Stimulated activated CD4-positive, alpha-beta T cell treated with anti-CD3 and anti-CD28 coated beads, TNF-alpha, amount 100 ng/mL, for 1 hour (primary cell): ENCODE data around the gene IGSF21.
"Not testable (repeated sequence)": the region's sequence is repeated elsewhere in the genome, so short reads cannot be mapped to it uniquely, and the experiment has no call there.

Experiments
- DNase-seq, 3 donors: peaks; one replicate each; pipeline ENCODE4 v3.0.0-alpha.2; 2020; ENCODE audit warnings: low read depth in 3 of 3, low spot score in 1 of 3

The IGSF21 gene

DNA sequence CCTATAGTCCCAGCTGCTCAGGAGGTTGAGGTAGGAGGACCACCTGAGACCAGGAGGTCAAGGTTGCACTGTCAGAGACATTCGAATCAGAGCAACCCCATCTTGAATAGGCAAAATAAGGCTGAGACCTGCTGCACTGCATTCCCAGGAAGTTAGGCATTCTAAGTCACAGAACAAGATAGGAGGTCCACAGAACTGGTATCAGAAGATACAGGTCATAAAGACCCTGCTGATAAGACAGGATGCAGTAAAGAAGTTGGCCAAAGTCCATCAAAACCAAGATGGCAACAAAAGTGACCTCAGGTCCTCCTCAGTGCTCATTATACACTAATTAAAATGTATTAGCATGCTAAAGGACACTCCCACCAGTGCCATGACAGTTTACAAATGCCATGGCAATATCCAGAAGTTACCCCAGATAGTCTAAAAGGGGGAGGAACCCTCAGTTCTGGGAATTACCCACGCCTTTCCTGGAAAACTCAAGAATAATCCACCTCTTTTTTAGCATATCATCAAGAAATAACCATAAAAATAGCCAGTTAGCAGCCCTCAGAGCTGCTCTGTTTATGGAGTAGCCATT lies 307.9 kb downstream of the IGSF21 start:
- no peak for DNase-seq

DNA sequence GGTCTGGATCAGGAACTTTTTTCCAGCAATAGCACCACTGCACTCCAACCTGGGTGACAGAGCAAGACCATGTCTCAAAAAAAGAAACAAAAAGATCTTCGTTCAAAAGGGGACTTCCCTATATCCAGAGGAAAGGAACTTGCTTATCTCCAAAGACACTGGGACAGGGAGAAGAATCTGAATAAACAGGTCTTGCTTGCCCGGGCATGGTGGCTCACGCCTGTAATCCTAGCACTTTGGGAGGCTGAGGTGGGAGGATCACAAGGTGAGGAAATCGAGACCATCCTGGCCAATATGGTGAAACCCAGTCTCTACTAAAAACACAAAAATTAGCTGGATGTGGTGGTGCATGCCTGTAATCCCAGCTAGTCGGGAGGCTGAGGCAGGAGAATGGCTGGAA lies 308.5 kb downstream of the IGSF21 start:
- DNase-seq = not testable (repeated sequence)

DNA sequence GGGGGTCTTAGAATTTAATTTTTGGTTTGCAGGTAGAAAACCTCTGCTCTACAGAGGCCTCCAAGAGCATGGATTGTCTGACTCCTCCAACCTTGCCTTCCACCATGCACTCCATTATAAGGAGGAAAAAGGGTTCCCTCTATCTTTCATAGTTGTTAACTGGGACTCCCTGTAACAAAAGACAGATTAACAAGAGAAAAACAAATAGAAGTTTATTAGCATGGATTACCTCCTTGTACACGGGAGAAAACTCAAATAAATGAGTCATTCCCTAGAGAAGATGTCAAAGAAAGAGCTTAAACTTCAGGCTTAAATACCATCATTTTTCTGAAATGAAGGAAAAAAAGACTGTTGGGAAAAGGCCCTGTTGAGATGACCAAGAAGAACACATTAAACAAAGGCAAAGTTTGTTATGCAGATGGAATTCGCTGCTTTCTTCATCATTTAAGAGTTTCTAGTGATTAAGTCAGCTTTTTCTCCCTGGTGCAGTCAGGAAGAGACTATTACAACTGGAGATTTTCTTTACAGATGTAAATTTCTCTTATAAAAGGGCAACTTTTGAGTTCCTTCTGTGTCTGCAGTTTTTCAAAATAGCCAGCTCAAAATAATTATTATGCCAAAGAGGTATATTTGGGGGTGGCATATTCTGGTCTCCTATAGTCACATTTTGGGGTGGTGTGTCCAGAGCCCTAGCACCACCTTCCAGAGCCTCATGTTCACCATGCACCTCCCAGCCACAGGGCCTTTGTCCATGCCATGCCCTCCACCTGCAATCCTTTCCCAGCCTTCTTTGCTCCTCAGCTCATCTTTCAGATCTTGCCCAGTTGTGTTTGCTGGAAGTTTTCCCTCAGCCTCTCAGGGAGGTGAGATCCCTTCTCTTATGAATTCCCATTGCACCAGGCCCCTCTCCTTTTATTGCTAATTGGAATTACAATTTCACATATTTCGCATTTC lies 310.0 kb downstream of the IGSF21 start:
- no peak for DNase-seq

DNA sequence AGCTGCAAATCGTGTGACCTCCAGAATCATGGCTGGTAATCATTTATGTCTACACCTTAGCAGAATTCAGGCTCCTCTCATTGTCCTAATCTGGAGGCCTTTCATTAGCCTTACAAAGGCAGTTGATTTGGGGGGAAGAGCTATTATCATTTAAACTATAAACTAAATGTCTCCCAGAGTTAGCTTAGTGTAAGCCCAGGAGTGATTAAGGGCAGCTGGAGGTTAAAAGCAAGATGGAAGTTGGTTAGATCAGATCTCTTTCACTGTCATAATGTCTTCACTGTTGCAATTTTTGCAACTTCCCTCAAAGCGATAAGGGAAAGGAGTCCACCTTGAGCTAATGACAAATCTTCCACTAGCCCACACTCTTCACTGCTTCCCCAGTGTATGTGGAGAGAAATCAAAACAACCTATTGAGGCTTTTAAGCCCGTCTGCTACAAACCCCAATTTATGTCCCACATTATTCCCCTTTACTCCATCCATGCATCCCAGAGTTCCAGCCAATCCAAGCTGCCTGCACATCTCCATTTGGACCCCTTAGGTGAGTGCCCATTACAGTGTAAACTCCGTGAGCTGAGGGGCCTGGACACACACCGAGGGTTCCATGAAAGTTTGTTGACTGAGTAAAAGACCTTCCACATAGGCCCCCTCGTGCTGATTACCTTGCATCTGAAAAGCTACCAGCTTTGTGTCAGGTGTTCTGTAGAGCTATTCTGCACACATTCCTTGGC lies 311.7 kb downstream of the IGSF21 start:
- DNase-seq = no peak

DNA sequence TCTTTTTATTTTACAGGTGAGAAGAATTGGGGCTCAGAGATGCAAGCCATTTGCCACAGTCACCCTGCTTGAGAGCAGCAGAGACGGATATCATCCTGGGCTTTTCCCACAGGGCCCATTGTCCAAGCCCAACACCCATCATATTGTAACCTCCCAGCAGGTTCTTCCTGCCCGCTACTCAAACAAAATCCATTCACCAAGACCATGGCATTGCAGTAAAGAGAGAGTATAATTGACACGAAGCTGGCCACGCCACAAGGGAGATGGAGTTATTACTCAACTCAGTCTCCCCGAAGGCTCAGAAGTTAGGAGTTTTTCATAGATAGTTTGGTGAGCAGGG lies 312.2 kb downstream of the IGSF21 start:
- DNase-seq = no peak

DNA sequence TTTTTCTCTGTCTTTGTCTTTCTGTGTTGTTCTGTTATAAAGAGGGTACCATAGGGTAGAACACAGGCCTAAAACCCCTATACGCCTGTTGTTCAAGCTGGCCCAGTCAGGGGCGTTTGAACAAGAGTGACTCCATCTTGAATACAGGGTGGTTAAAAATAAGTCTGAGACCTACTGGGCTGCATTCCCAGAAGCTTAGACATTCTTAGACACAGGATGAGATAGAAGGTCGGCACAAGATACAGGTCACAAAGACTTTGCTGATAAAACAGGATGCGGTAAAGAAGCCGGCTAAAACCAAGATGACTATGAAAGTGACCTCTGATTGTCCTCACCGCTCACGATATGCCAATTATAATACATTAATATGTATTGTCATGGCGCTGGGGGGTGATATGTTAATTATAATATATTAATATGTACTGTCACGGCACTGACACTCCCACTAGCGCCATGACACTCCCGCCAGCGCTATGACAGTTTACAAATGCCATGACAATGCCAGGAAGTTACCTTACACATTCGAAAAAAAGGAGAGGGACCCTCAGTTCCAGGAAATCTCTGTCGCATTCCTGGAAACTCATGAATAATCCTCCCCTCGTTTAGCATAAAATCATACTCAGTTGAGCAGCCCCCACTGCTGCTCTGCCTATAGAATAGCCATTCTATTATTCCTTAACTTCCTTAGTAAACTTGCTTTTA lies 314.6 kb downstream of the IGSF21 start:
- DNase-seq = no peak

DNA sequence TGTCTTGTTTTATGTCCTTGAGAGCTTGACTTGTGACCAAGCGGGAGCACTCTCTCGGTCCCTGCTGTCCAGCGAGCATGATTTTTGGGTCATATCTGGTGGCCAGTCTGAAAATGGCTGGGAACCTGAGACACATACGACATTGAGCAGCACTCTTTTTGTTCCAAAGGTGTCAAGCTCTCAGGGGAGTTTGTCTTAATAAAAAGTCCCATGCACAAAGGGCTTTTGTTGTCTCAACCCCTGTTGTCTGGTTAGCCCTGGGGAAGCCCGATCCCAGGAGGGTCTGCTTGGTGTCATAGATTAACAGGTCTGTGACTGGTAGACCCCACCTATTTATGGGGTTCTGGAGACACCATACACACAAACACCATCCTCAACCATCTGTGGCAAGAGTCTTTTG lies 315.4 kb downstream of the IGSF21 start:
- DNase-seq = no peak

DNA sequence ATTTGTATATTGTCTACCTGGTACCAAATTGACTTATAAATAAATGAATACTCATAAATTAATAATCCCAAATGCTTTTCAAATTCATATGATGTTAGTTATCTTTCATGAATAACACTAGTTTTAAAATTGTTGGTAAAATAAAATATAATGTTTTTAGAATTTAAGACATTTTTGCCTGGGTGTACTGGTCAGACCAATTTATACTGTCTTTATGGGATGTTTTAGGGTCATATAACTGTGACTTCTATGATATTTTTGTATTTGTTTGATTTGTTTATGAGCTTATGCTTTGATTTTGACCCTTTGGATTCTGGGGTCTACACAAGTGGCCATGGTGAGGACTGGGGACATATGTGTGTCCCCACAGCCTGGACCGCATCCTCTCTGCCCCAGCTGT lies 319.0 kb downstream of the IGSF21 start:
- DNase-seq = no peak
